ENCODE data around the gene FAM20C. TPM values are rescaled to one million over a fixed set of nuclear protein-coding genes. Genes with fewer than 3 reads are reported as not detected.

Gene FAM20C
- total RNA-seq, 1 donor from 2014 or later: 0.11 TPM

DNA sequence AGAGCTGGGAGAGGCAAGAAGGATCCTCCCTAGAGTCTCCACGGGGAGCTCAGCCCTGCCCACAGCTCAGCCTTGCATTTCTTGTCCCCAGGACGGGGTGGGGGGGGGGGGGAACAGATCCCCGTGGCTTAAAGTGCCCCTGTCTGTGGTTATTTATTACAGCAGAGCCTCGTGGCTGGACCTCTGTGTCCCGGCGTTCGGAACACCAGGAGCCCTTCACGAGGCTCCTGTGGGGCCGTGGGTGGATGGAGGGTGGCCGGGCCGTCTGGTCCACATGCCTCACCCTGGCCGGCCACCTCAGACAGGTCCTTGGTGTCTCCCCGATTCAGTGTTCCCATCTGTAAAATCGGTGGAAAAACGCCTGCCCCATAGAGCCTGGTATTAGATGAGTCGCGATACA, 37.9 kb downstream of the FAM20C start:
- intact Hi-C loops (cut with micrococcal nuclease): no loop called here
- TF ChIP-seq, protein P1, sequence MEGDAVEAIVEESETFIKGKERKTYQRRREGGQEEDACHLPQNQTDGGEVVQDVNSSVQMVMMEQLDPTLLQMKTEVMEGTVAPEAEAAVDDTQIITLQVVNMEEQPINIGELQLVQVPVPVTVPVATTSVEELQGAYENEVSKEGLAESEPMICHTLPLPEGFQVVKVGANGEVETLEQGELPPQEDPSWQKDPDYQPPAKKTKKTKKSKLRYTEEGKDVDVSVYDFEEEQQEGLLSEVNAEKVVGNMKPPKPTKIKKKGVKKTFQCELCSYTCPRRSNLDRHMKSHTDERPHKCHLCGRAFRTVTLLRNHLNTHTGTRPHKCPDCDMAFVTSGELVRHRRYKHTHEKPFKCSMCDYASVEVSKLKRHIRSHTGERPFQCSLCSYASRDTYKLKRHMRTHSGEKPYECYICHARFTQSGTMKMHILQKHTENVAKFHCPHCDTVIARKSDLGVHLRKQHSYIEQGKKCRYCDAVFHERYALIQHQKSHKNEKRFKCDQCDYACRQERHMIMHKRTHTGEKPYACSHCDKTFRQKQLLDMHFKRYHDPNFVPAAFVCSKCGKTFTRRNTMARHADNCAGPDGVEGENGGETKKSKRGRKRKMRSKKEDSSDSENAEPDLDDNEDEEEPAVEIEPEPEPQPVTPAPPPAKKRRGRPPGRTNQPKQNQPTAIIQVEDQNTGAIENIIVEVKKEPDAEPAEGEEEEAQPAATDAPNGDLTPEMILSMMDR (IDR thresholded peaks at IDR 0.05): no peak
- CTCF ChIA-PET: no interaction called here
- H3K4me1 Mint-ChIP-seq: no peaks in the 10 kb centered on the region
- H3K9me3 Mint-ChIP-seq: no peaks in the 10 kb centered on the region
- POLR2A ChIA-PET: no interaction called here
- H3K36me3 Mint-ChIP-seq (ENCODE audit: low read depth): no peaks in the 10 kb centered on the region
- DNase-seq (no peak), ATAC-seq (ENCODE audit: low read depth) (no peak)
- H3K27ac Mint-ChIP-seq: no peak overlapping the region
- H3K27me3 Mint-ChIP-seq: peaks cover 2% of the 10 kb centered on the region
- no peak overlapping the region for H3K4me3 Mint-ChIP-seq

DNA sequence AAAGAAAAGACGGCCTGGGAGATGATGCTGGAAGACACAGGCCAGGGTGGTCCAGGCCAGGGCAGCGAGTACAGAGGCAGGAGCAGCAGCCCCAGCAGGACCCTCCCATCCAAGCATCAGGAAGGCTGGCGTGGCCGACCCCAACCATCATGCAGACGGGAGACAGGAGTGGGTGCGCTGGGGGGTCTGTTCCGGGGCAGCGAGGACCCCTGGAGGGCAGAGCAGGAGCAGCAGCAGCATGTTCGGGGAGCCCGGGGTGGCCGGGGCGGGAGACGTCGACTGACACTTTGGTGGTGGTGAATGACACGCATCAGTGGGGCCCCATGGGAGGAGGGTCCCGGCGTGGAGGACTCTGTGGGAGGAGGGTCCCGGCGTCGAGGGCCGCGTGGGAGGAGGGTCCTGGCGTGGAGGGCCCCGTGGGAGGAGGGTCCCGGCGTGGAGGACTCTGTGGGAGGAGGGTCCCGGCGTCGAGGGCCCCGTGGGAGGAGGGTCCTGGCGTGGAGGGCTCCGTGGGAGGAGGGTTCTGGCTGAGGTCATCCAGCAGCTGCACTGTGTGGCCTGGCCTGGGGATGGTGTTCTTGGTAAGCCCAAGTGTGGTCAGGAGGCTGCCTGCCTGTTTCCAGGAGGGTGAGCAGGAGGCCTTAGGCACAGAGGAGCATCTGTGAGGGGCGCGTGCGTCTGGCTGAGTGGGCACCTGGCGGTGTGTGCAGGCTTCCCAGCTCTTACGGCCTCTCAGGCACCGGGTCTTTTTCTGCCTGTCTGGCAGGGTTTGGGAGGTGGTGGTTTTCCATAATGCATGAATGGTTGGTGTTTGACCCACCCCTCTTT, 38.9 kb downstream of the FAM20C start:
- CTCF ChIA-PET: no interaction called here
- peaks cover 2% of the 10 kb centered on the region for H3K27me3 Mint-ChIP-seq
- no peak overlapping the region for H3K4me3 Mint-ChIP-seq
- no peaks in the 10 kb centered on the region for H3K36me3 Mint-ChIP-seq (ENCODE audit: low read depth)
- intact Hi-C loops (cut with micrococcal nuclease): no loop called here
- H3K9me3 Mint-ChIP-seq: no peaks in the 10 kb centered on the region
- ATAC-seq (ENCODE audit: low read depth) (no peak), DNase-seq (no peak)
- TF ChIP-seq, protein P1 (IDR thresholded peaks at IDR 0.05): no peak
- no peak overlapping the region for H3K27ac Mint-ChIP-seq
- H3K4me1 Mint-ChIP-seq: no peaks in the 10 kb centered on the region
- POLR2A ChIA-PET: no interaction called here

DNA sequence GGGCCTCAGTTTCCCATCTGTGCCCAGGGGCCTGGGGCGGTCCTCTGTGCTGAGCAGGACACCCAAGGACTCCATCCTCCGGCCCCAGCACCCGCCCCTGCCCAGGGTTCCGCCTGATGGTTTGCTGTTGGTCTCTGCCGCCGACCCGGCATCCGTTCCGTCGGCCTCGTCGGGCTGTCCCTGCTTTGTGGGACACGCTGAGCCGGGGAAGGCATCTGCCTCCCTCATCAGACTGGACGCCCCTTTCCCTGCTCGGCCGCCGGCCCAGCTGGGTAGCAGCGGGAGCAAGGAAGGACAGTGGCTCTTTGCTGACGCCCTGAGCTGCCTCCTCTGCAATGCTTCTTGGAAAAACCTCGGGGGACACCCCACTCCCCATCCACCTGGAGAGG, 39.5 kb downstream of the FAM20C start:
- TF ChIP-seq, protein P1 (IDR thresholded peaks at IDR 0.05): no peak
- intact Hi-C loops (cut with micrococcal nuclease): no loop called here
- ChIA-PET CTCF (no interaction called here), POLR2A (no interaction called here)
- Mint-ChIP-seq H3K27me3 (peaks cover 2% of the 10 kb centered on the region), H3K36me3 (ENCODE audit: low read depth) (no peaks in the 10 kb centered on the region), H3K4me1 (no peaks in the 10 kb centered on the region), H3K27ac (no peak overlapping the region), H3K9me3 (no peaks in the 10 kb centered on the region), H3K4me3 (no peak overlapping the region)
- no peak for ATAC-seq (ENCODE audit: low read depth)
- DNase-seq: no peak

DNA sequence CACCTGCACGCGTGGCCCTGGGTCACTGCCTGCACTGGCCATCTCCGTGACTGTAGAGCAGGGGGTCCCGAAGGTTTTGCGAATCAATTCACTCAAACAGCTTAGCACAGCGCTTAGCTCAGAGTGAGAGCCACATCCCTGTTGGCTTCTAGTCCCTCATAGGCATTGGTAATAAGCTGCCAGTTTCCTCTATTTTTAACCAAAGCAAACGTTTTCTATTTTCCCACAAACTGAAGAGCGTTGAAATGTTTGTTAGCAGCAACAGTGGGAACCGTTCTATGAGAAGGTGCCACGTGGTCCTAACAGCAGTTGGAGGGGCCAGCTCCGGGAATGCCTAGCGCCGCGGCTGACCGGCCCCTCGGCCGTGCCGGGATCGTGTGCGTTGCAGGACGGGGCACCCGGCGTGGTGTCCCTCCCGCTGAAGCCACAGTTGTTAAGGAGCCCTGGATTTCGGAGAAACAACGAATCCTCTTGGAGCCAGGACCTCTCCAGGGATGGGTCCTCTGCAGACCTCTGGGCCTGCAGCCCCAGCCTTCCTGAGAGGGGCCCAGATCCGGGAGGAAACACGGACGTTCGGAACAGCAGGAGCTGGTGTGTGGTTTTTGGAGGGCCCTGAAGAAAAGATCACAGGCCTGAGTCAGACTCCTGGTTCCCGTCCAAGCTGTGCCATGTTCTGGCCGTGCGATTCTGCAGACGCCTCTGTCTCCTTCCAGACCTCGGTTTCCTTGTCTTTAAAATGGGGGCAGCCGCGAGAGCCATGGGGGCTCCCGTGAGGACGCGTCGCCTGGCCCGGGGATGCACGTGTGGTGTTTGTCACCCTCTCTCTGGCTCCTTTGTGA, 40.3 kb downstream of the FAM20C start:
- peaks cover 2% of the 10 kb centered on the region for H3K27me3 Mint-ChIP-seq
- no peak overlapping the region for H3K27ac Mint-ChIP-seq
- no peak overlapping the region for H3K4me3 Mint-ChIP-seq
- no peaks in the 10 kb centered on the region for H3K36me3 Mint-ChIP-seq (ENCODE audit: low read depth)
- H3K4me1 Mint-ChIP-seq: no peaks in the 10 kb centered on the region
- TF ChIP-seq, protein P1 (IDR thresholded peaks at IDR 0.05): no peak
- ChIA-PET POLR2A (no interaction called here), CTCF (no interaction called here)
- no peaks in the 10 kb centered on the region for H3K9me3 Mint-ChIP-seq
- ATAC-seq (ENCODE audit: low read depth): no peak
- intact Hi-C loops (cut with micrococcal nuclease): no loop called here
- no peak for DNase-seq

DNA sequence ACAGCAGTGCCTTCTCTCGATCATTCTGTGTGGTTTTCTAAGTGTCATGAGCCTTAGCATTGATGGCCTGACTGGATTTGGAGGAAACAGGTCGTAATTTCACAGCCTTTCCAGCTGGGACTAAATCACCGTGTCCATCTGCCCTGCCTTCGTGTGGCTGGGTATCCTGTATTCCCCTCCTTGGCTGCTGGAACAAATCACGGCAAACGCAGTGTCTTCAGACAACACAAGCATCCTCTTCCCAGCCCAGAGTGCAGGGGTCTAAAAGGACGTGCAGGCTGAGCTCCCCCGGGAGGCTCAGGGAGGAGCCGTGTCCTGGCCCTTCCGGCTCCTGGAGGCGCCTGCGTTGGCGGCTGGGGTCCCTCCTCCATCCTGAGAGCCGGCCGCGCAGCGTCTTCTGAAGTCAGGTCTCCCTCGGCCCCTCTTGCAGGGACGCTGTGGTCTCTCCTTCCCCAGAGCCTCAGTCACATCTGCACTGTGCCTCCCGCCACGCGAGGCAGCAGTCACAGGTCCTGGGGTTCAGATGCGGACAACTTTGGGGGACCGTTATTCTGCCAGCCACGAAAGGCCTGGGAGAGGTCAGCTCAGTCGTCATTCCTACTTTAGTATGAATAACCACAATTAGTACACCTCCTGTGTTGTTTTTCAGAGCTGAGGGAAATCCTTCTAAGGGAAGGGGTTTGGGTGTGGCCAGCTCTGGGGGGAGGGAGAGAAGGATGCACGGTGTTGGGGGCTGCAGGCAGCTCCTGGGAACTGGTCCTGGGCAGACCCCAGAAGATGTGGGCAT, 41.1 kb downstream of the FAM20C start:
- peaks cover 2% of the 10 kb centered on the region for H3K27me3 Mint-ChIP-seq
- H3K9me3 Mint-ChIP-seq: no peaks in the 10 kb centered on the region
- no peak for ATAC-seq (ENCODE audit: low read depth)
- CTCF ChIA-PET: no interaction called here
- intact Hi-C loops (cut with micrococcal nuclease): no loop called here
- H3K4me1 Mint-ChIP-seq: no peaks in the 10 kb centered on the region
- DNase-seq: no peak
- no peaks in the 10 kb centered on the region for H3K36me3 Mint-ChIP-seq (ENCODE audit: low read depth)
- TF ChIP-seq, protein P1 (IDR thresholded peaks at IDR 0.05): no peak
- no peak overlapping the region for H3K4me3 Mint-ChIP-seq
- POLR2A ChIA-PET: no interaction called here
- no peak overlapping the region for H3K27ac Mint-ChIP-seq
